Measurements from ENCODE around the gene ARL4C.

DNA sequence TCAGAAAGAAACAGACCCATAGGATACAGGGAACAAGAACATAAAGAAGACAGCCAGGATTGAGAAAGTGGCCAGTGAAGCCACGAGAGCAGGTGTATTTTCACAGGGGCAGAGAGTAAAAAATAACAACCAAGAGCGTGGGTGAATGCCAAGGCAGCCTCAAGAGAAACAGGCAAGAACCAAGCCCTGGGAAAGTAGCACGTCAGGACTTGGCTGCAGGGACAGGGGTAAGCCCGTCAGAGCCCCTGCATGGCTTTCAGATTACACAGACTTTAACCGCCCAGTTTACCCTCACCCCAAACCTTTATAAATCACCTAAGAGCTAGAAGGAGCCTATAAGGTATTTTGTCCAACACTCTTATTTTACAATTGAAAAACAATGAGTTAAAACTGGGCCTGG lies 43.7 kb downstream of the ARL4C start:
- TF ChIP-seq, protein P1, sequence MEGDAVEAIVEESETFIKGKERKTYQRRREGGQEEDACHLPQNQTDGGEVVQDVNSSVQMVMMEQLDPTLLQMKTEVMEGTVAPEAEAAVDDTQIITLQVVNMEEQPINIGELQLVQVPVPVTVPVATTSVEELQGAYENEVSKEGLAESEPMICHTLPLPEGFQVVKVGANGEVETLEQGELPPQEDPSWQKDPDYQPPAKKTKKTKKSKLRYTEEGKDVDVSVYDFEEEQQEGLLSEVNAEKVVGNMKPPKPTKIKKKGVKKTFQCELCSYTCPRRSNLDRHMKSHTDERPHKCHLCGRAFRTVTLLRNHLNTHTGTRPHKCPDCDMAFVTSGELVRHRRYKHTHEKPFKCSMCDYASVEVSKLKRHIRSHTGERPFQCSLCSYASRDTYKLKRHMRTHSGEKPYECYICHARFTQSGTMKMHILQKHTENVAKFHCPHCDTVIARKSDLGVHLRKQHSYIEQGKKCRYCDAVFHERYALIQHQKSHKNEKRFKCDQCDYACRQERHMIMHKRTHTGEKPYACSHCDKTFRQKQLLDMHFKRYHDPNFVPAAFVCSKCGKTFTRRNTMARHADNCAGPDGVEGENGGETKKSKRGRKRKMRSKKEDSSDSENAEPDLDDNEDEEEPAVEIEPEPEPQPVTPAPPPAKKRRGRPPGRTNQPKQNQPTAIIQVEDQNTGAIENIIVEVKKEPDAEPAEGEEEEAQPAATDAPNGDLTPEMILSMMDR (IDR thresholded peaks at IDR 0.05), result no peak
- TF ChIP-seq POLR2A (IDR thresholded peaks at IDR 0.05), result no peak

Measured in lower leg skin (tissue), 3 donors.